HepG2 (cell line): Measurements from ENCODE around the gene DCST2. TPM values are rescaled to one million over a fixed set of nuclear protein-coding genes. Genes with fewer than 3 reads are reported as not detected.
A peak's percentile ranks its signal among the peaks of the same experiment; 100 is the strongest.

ENCODE experiments used
- ASH2L ChIP-seq: fragments of 300-600, 200-600 bp; sonication (generic); IDR thresholded peaks from 2 replicates; pipeline ENCODE4 v1.7.0; 2017; ENCODE audit warnings: low read depth, mild to moderate bottlenecking, moderate library complexity, mixed read lengths, low read length; ENCODE audit not compliant: insufficient read length
- CBX2 ChIP-seq, 2 experiments: fragments of 200-600 bp in 1 of 2; sonication (generic); formaldehyde crosslinking in 1 of 2; IDR thresholded peaks; 2 replicates each; pipeline versions ENCODE4 v1.7.0 to v1.8.1; 2018 to 2022; ENCODE audit warnings: low read depth in 2 of 2, low read length in 1 of 2, mild to moderate bottlenecking in 1 of 2, missing genetic modification reagents in 1 of 2
- CENPT ChIP-seq: sonication (generic); formaldehyde crosslinking; IDR thresholded peaks from 2 replicates; pipeline ENCODE4 v1.8.0; 2022; ENCODE audit warnings: low read depth, mild to moderate bottlenecking, moderate library complexity, missing genetic modification reagents
- E2F5 ChIP-seq: sonication (generic); formaldehyde crosslinking; conservative IDR thresholded peaks from 2 replicates; pipeline ENCODE4 v1.4.0; 2020; ENCODE audit warnings: missing genetic modification reagents
- GLMP ChIP-seq: sonication (generic); formaldehyde crosslinking; IDR thresholded peaks from 2 replicates; pipeline ENCODE4 v1.9.0; 2021; ENCODE audit warnings: missing genetic modification reagents, mild to moderate bottlenecking, borderline replicate concordance
- KDM5A ChIP-seq: fragments of 200-600 bp; sonication (generic); IDR thresholded peaks from 2 replicates; pipeline ENCODE4 v1.7.0; 2018; ENCODE audit warnings: antibody characterized with exemption, mild to moderate bottlenecking, low read length, borderline replicate concordance
- NFYC ChIP-seq: IDR thresholded peaks from 2 replicates; pipeline ENCODE4 v1.6.1; 2016; ENCODE audit warnings: missing genetic modification reagents, missing compliant biosample characterization
- PCBP1 ChIP-seq: fragments of 200-400 bp; formaldehyde crosslinking; IDR thresholded peaks from 2 replicates; pipeline ENCODE4 v1.6.1; 2017; ENCODE audit warnings: mild to moderate bottlenecking, low read depth, low read length, borderline replicate concordance
- POLR2AphosphoS5 ChIP-seq: IDR thresholded peaks from 2 replicates; pipeline ENCODE4 v1.6.1; 2012; ENCODE audit warnings: low read depth, low read length
- PTBP1 ChIP-seq: fragments of 200-400 bp; formaldehyde crosslinking; IDR thresholded peaks from 2 replicates; pipeline ENCODE4 v1.6.1; 2018; ENCODE audit warnings: low read length, low read depth; ENCODE audit not compliant: poor library complexity, severe bottlenecking
- TFAP4 ChIP-seq: sonication (generic); IDR thresholded peaks from 2 replicates; pipeline ENCODE4 v1.6.1; 2016; ENCODE audit warnings: low read depth, borderline replicate concordance
- TRIM22 ChIP-seq: fragments of 450-650 bp; IDR thresholded peaks from 2 replicates; pipeline ENCODE4 v1.6.1; 2017
- ZBTB42 ChIP-seq: sonication (generic); formaldehyde crosslinking; IDR thresholded peaks from 2 replicates; pipeline ENCODE4 v1.5.0; 2020; ENCODE audit warnings: mild to moderate bottlenecking, missing genetic modification reagents
- ZFP36 ChIP-seq: fragments of 150-350 bp; IDR thresholded peaks from 2 replicates; pipeline ENCODE4 v1.6.1; 2018; ENCODE audit warnings: borderline replicate concordance, low read length, low read depth; ENCODE audit not compliant: partially characterized antibody
- ZGPAT ChIP-seq: IDR thresholded peaks from 2 replicates; pipeline ENCODE4 v1.6.1; 2016; ENCODE audit warnings: mild to moderate bottlenecking
- ZNF598 ChIP-seq: sonication (generic); formaldehyde crosslinking; IDR thresholded peaks from 2 replicates; pipeline ENCODE4 v1.5.1; 2020; ENCODE audit warnings: mild to moderate bottlenecking, missing genetic modification reagents, borderline replicate concordance
- ZNF709 ChIP-seq: sonication (generic); formaldehyde crosslinking; IDR thresholded peaks from 2 replicates; pipeline ENCODE4 v1.5.0; 2020; ENCODE audit warnings: mild to moderate bottlenecking, missing genetic modification reagents
- polyA plus RNA-seq, 8 experiments: library from polyadenylated mRNA; depleted of rRNA in 3 of 8; stranded (reverse) in 7 of 8; unstranded in 1 of 8; fragments of >200 nt; fragmentation: Illumina TruSeq in 4 of 8; extraction: Trizol in 4 of 8; gene quantifications; 2 replicates each; pipeline versions ENCODE4 v1.2.1 to v1.2.3, GENCODE V29; 2011 to 2016; ENCODE audit warnings: low read depth in 4 of 8, missing spikeins in 1 of 8, mixed read lengths in 1 of 8; ENCODE audit not compliant: insufficient read depth in 1 of 8
- total RNA-seq, 5 experiments: library from RNA; depleted of rRNA; stranded (reverse); fragments of >200 nt; fragmentation: Illumina TruSeq; extraction: Trizol; gene quantifications; 2 replicates each; pipeline ENCODE4 v1.2.3, GENCODE V29; 2016; ENCODE audit warnings: low read depth in 1 of 5

DCST2 gene
- total and polyA plus RNA-seq, 2 of the 13 experiments (the other 11 are each of a cell fraction or from before 2014, with no cell fraction given), result 0.74 TPM; not detected in 1

- TF ChIP-seq ZNF709 (CRISPR knock-in tag) (no peak), ASH2L (no peak), KDM5A (no peak), E2F5 (CRISPR knock-in tag) (0 out of 2 replicates have a peak, but pooled peaks have one; percentile 35), PCBP1 (no peak), GLMP (no peak), CENPT (CRISPR knock-in tag) (no peak), TFAP4 (no peak), NFYC (peak; percentile 18; the same call in 1 of the 2 replicates), POLR2AphosphoS5 (no peak), ZGPAT (CRISPR knock-in tag) (0 out of 2 replicates have a peak, but pooled peaks have one; percentile 19), ZFP36 (no peak), ZNF598 (CRISPR knock-in tag) (no peak), ZBTB42 (CRISPR knock-in tag) (no peak), TRIM22 (no peak), CBX2 (IDR thresholded peaks at IDR 0.05; ENCODE audit: low read depth, low read length) (no peak), CBX2 (CRISPR knock-in tag; IDR thresholded peaks at IDR 0.05; ENCODE audit: low read depth) (no peak), PTBP1 (no peak)
Measured at GRCh38 chr1:155070721-155071569, 37.4 kb upstream of the DCST2 start (continued).
